Nephron (organoid): Measurements from ENCODE around the gene TRDN.

ENCODE experiments used
- H3K27ac Mint-ChIP-seq, 3 experiments: 2 replicates each; pipeline ENCODE4 v1.8.0; 2020; ENCODE audit warnings: mixed read lengths in 3 of 3, mild to moderate bottlenecking in 2 of 3, moderate library complexity in 1 of 3
- H3K27me3 Mint-ChIP-seq: 2 replicates; pipeline ENCODE4 v1.8.0; 2021; ENCODE audit warnings: low read depth, mild to moderate bottlenecking, moderate library complexity, mixed read lengths
- H3K36me3 Mint-ChIP-seq: 2 replicates; pipeline ENCODE4 v1.8.0; 2020; ENCODE audit warnings: low read depth, mixed read lengths
- H3K4me1 Mint-ChIP-seq: 2 replicates; pipeline ENCODE4 v1.8.0; 2020; ENCODE audit warnings: mixed read lengths
- H3K4me3 Mint-ChIP-seq, 3 experiments: 2 replicates each; pipeline ENCODE4 v1.8.0; 2020; ENCODE audit warnings: mild to moderate bottlenecking in 3 of 3, mixed read lengths in 3 of 3, moderate library complexity in 2 of 3
- H3K9me3 Mint-ChIP-seq: 2 replicates; pipeline ENCODE4 v1.8.0; 2020; ENCODE audit warnings: mixed read lengths
- TF ChIP-seq, protein P1 (sequence below), 3 experiments: fragments of 200-600 bp; sonication (generic); IDR thresholded peaks; one replicate each; pipeline ENCODE4 v1.5.0; 2021; ENCODE audit warnings: antibody characterized with exemption in 3 of 3; ENCODE audit not compliant: unreplicated experiment in 3 of 3

TRDN gene

DNA sequence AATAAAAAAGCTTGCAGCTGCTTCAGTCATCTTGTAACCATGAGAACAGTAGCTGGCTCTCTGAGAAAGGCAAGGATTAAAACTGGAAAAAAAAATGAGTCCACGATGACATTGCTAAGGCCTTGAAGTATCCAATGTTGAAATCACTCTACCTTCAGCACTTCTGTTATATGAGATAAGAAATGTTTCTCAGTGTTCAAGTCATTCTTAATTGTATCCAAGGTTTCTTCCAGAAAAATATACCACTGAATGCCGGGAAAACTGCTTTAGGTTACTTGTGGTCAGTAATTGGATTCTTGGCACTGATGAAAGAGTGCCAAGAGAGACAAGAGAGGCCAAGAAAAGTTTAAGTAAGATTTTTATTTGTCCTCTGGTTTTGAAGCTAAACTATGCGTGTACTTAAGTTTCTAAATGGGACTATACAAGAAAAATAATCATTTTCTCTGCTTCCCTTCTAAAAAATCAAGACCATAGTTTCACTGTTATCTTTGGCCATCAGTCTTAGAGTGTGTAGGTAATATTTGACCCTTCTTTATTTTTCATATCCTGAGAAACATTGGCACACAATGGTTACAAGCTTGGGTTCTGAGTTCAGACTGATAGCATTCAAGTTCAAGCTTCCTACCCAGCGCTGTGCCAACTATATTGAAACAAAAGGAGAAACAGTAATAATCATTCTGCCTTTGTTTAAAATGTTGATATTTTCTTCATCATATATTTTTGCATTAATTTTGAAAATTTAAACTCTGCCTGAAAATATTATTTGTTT is 84.6 kb downstream of the TRDN start:
- Mint-ChIP-seq H3K27me3 (no peaks in the 10 kb centered on the region), H3K27ac (no peak overlapping the region), H3K36me3 (no peaks in the 10 kb centered on the region)

DNA sequence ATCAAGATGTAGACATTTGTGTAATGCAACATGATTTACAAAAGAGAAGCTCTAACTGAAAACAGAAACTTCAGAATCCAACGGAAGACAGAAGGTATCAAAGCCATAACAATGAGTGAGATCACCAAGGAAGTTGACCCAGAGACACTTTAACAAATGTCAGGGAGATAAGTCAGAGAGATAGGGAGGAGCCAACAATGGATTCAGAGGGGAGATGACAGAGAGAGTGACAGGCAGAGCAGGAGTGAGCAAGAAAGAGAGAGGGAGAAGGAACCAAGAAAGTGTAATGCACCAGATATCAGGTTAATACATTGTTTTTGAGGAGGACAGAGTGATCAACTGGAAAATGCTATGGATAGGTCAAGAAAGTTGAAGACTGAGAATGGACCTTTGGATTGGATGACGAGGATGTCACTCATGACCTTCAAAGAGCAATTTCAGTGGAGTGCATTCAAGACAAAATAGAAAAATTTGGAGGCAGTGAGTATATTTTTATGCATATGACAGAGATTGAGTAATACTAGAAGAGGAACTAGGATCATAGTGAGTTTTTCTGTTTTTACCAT is 86.6 kb downstream of the TRDN start:
- H3K36me3 Mint-ChIP-seq: no peaks in the 10 kb centered on the region
- H3K4me1 Mint-ChIP-seq: peaks cover 11% of the 10 kb centered on the region
- TF ChIP-seq, protein P1, sequence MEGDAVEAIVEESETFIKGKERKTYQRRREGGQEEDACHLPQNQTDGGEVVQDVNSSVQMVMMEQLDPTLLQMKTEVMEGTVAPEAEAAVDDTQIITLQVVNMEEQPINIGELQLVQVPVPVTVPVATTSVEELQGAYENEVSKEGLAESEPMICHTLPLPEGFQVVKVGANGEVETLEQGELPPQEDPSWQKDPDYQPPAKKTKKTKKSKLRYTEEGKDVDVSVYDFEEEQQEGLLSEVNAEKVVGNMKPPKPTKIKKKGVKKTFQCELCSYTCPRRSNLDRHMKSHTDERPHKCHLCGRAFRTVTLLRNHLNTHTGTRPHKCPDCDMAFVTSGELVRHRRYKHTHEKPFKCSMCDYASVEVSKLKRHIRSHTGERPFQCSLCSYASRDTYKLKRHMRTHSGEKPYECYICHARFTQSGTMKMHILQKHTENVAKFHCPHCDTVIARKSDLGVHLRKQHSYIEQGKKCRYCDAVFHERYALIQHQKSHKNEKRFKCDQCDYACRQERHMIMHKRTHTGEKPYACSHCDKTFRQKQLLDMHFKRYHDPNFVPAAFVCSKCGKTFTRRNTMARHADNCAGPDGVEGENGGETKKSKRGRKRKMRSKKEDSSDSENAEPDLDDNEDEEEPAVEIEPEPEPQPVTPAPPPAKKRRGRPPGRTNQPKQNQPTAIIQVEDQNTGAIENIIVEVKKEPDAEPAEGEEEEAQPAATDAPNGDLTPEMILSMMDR (IDR thresholded peaks at IDR 0.05; ENCODE audit: unreplicated experiment in 3 of 3): no peak
- H3K27me3 Mint-ChIP-seq: no peaks in the 10 kb centered on the region
- H3K27ac Mint-ChIP-seq: no peak overlapping the region
- H3K9me3 Mint-ChIP-seq: no peaks in the 10 kb centered on the region
- H3K4me3 Mint-ChIP-seq: no peak overlapping the region

More for the DNA sequence above, 84.6 kb downstream of the TRDN start:
- Mint-ChIP-seq H3K9me3 (no peaks in the 10 kb centered on the region), H3K4me3 (no peak overlapping the region), H3K4me1 (peaks cover 16% of the 10 kb centered on the region)
- TF ChIP-seq, protein P1 (IDR thresholded peaks at IDR 0.05; ENCODE audit: unreplicated experiment in 3 of 3): no peak

DNA sequence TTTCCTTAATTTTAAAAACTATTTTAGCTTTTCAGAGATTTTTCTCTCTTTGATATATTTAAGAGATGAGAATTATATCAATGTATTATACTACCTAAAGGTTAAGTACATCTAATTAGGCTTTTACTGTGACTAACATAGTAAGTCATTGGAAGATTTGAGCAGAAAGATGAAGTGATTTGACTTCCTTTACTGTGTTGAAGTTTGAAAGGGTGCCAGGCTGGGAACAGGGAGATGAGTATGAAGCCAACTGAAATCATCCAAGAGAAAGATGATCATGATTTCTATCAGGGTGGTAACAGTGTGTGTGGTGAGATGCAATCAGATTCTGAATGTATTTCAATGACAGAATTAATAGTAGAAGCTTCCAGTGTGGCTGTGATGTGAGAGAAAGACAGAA is 87.3 kb downstream of the TRDN start:
- TF ChIP-seq, protein P1 (IDR thresholded peaks at IDR 0.05; ENCODE audit: unreplicated experiment in 3 of 3): no peak
- Mint-ChIP-seq H3K4me1 (peaks cover 11% of the 10 kb centered on the region), H3K9me3 (no peaks in the 10 kb centered on the region), H3K4me3 (no peak overlapping the region), H3K27me3 (no peaks in the 10 kb centered on the region), H3K27ac (no peak overlapping the region), H3K36me3 (no peaks in the 10 kb centered on the region)

DNA sequence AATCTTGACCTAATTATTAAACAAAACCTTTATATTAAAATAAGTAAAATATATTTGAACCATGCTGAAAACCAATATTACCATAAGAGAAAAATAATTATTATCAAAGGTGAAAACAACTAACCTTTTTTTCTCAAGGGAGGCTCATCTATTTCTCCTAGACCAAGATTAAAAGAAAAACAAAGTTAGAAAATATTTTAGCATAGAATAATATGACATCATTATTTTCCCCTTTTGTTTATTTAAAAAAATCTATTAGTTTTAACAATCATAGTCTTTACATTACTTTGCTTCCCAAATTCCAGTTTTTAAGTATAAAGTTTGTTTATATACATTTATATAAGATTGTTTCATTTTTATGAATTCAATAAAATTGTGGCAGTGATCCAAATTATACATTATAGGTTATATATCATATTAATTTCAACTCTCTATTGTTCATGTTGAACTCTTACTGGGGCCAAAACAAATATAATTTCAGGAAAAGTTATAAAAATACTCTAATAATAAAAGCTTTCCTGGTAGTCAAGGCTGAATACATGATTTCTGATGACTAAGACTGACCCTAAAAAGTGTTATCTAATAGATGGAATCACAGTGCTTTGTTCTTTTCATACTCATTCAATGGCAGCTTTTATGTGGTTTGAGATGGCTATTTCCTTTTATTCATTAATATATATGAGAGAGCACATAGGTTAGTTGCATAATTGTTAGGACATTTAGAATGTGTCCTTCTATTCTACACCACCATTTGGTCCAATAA is 89.4 kb downstream of the TRDN start:
- H3K4me3 Mint-ChIP-seq: no peak overlapping the region
- TF ChIP-seq, protein P1 (IDR thresholded peaks at IDR 0.05; ENCODE audit: unreplicated experiment in 3 of 3): no peak
- H3K27ac Mint-ChIP-seq: no peak overlapping the region
- H3K9me3 Mint-ChIP-seq: no peaks in the 10 kb centered on the region
- H3K36me3 Mint-ChIP-seq: no peaks in the 10 kb centered on the region
- peaks cover 11% of the 10 kb centered on the region for H3K4me1 Mint-ChIP-seq
- H3K27me3 Mint-ChIP-seq: no peaks in the 10 kb centered on the region

DNA sequence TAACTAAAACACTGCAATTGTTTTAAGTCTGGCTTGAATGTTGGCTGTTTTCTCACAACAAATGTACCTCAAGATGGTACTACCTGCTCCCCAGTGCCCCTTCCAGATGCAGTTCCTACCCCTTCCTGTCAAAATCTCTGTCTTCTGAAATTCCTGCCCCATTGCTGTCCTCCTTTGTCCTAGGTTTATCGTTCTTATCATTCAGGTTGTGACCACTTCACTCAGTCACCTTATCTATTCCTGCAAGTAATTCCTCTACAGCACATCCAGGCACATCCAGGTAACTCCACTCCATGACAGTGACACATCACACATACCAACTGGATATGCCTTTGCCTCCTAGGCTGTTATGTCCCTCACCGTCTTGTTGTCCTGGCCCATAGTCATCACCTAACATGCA is 90.2 kb downstream of the TRDN start:
- no peaks in the 10 kb centered on the region for H3K36me3 Mint-ChIP-seq
- TF ChIP-seq, protein P1 (IDR thresholded peaks at IDR 0.05; ENCODE audit: unreplicated experiment in 3 of 3): no peak
- no peak overlapping the region for H3K4me3 Mint-ChIP-seq
- peaks cover 11% of the 10 kb centered on the region for H3K4me1 Mint-ChIP-seq
- no peaks in the 10 kb centered on the region for H3K27me3 Mint-ChIP-seq
- H3K27ac Mint-ChIP-seq: no peak overlapping the region
- no peaks in the 10 kb centered on the region for H3K9me3 Mint-ChIP-seq
